Measurements from ENCODE around the gene CD209. TPM values are rescaled to one million over a fixed set of nuclear protein-coding genes. Genes with fewer than 3 reads are reported as not detected.

Gene CD209
- polyA plus RNA-seq, 2 donors: 0.22 to 0.27 TPM

- 79% methylated on average over 11 of the region's 11 CpGs for WGBS, 2 donors
- no peak overlapping the region for H3K4me3 ChIP-seq (ENCODE audit: low read depth in 1 of 2, low read length in 2 of 2)
- H3K27me3 ChIP-seq (ENCODE audit: control insufficient read depth in 1 of 2, insufficient read depth in 2 of 2, low read length in 2 of 2): peaks cover 0 to 2% of the 10 kb centered on the region in 2 donors
- peaks cover 0 to 2% of the 10 kb centered on the region in 2 donors for H3K9me3 ChIP-seq (ENCODE audit: control insufficient read depth in 2 of 2, insufficient read depth in 1 of 2, low read depth in 1 of 2, low read length in 1 of 2)
- H3K36me3 ChIP-seq (ENCODE audit: control insufficient read depth in 2 of 2, insufficient read depth in 2 of 2, low read length in 1 of 2): no peaks in the 10 kb centered on the region
- no peaks in the 10 kb centered on the region for H3K4me1 ChIP-seq (ENCODE audit: control insufficient read depth in 2 of 2, insufficient read depth in 2 of 2, low read length in 1 of 2)
- no peak overlapping the region for H3K27ac ChIP-seq (ENCODE audit: low read depth in 2 of 2, low read length in 1 of 2)
Observed at GRCh38 chr19:7742991-7743390, 4.3 kb downstream of the CD209 start.

- H3K4me1 ChIP-seq (ENCODE audit: control insufficient read depth in 2 of 2, insufficient read depth in 2 of 2, low read length in 1 of 2): no peaks in the 10 kb centered on the region
- no peak overlapping the region for H3K4me3 ChIP-seq (ENCODE audit: low read depth in 1 of 2, low read length in 2 of 2)
- H3K27me3 ChIP-seq (ENCODE audit: control insufficient read depth in 1 of 2, insufficient read depth in 2 of 2, low read length in 2 of 2): peaks cover 0 to 2% of the 10 kb centered on the region in 2 donors
- H3K36me3 ChIP-seq (ENCODE audit: control insufficient read depth in 2 of 2, insufficient read depth in 2 of 2, low read length in 1 of 2): no peaks in the 10 kb centered on the region
- H3K9me3 ChIP-seq (ENCODE audit: control insufficient read depth in 2 of 2, insufficient read depth in 1 of 2, low read depth in 1 of 2, low read length in 1 of 2): peaks cover 0 to 2% of the 10 kb centered on the region in 2 donors
- 75 to 86% methylated on average over 2 of the region's 2 CpGs for WGBS, 2 donors
- H3K27ac ChIP-seq (ENCODE audit: low read depth in 2 of 2, low read length in 1 of 2): no peak overlapping the region
Observed at GRCh38 chr19:7742575-7742974, 4.8 kb downstream of the CD209 start.

GRCh38 chr19:7740682-7741054 is 6.7 kb downstream of the CD209 start:
- H3K36me3 ChIP-seq (ENCODE audit: control insufficient read depth in 2 of 2, insufficient read depth in 2 of 2, low read length in 1 of 2): no peaks in the 10 kb centered on the region
- peaks cover 0 to 2% of the 10 kb centered on the region in 2 donors for H3K9me3 ChIP-seq (ENCODE audit: control insufficient read depth in 2 of 2, insufficient read depth in 1 of 2, low read depth in 1 of 2, low read length in 1 of 2)
- 78 to 80% methylated on average over 6 of the region's 6 CpGs for WGBS, 2 donors
- no peak overlapping the region for H3K4me3 ChIP-seq (ENCODE audit: low read depth in 1 of 2, low read length in 2 of 2)
- no peaks in the 10 kb centered on the region for H3K27me3 ChIP-seq (ENCODE audit: control insufficient read depth in 1 of 2, insufficient read depth in 2 of 2, low read length in 2 of 2)
- no peak overlapping the region for H3K27ac ChIP-seq (ENCODE audit: low read depth in 2 of 2, low read length in 1 of 2)
- no peaks in the 10 kb centered on the region for H3K4me1 ChIP-seq (ENCODE audit: control insufficient read depth in 2 of 2, insufficient read depth in 2 of 2, low read length in 1 of 2)

- no peak overlapping the region for H3K27ac ChIP-seq (ENCODE audit: low read depth in 2 of 2, low read length in 1 of 2)
- H3K36me3 ChIP-seq (ENCODE audit: control insufficient read depth in 2 of 2, insufficient read depth in 2 of 2, low read length in 1 of 2): no peaks in the 10 kb centered on the region
- no peak overlapping the region for H3K4me3 ChIP-seq (ENCODE audit: low read depth in 1 of 2, low read length in 2 of 2)
- no peaks in the 10 kb centered on the region for H3K27me3 ChIP-seq (ENCODE audit: control insufficient read depth in 1 of 2, insufficient read depth in 2 of 2, low read length in 2 of 2)
- WGBS, 2 donors: 76 to 78% methylated on average over 19 of the region's 19 CpGs
- H3K9me3 ChIP-seq (ENCODE audit: control insufficient read depth in 2 of 2, insufficient read depth in 1 of 2, low read depth in 1 of 2, low read length in 1 of 2): peaks cover 0 to 2% of the 10 kb centered on the region in 2 donors
- no peaks in the 10 kb centered on the region for H3K4me1 ChIP-seq (ENCODE audit: control insufficient read depth in 2 of 2, insufficient read depth in 2 of 2, low read length in 1 of 2)
Observed at GRCh38 chr19:7739801-7740681, 7.3 kb downstream of the CD209 start.

- H3K36me3 ChIP-seq (ENCODE audit: control insufficient read depth in 2 of 2, insufficient read depth in 2 of 2, low read length in 1 of 2): no peaks in the 10 kb centered on the region
- no peaks in the 10 kb centered on the region for H3K4me1 ChIP-seq (ENCODE audit: control insufficient read depth in 2 of 2, insufficient read depth in 2 of 2, low read length in 1 of 2)
- H3K27me3 ChIP-seq (ENCODE audit: control insufficient read depth in 1 of 2, insufficient read depth in 2 of 2, low read length in 2 of 2): no peaks in the 10 kb centered on the region
- H3K27ac ChIP-seq (ENCODE audit: low read depth in 2 of 2, low read length in 1 of 2): no peak overlapping the region
- peaks cover 0 to 2% of the 10 kb centered on the region in 2 donors for H3K9me3 ChIP-seq (ENCODE audit: control insufficient read depth in 2 of 2, insufficient read depth in 1 of 2, low read depth in 1 of 2, low read length in 1 of 2)
- WGBS, 2 donors: 37 to 46% methylated on average over 2 of the region's 2 CpGs
- no peak overlapping the region for H3K4me3 ChIP-seq (ENCODE audit: low read depth in 1 of 2, low read length in 2 of 2)
Observed at GRCh38 chr19:7739211-7739755, 8.1 kb downstream of the CD209 start.

- H3K4me3 ChIP-seq (ENCODE audit: low read depth in 1 of 2, low read length in 2 of 2): no peak overlapping the region
- 65 to 71% methylated on average over 7 of the region's 7 CpGs for WGBS, 2 donors
- H3K27ac ChIP-seq (ENCODE audit: low read depth in 2 of 2, low read length in 1 of 2): no peak overlapping the region
- no peaks in the 10 kb centered on the region for H3K36me3 ChIP-seq (ENCODE audit: control insufficient read depth in 2 of 2, insufficient read depth in 2 of 2, low read length in 1 of 2)
- no peaks in the 10 kb centered on the region for H3K4me1 ChIP-seq (ENCODE audit: control insufficient read depth in 2 of 2, insufficient read depth in 2 of 2, low read length in 1 of 2)
- no peaks in the 10 kb centered on the region for H3K27me3 ChIP-seq (ENCODE audit: control insufficient read depth in 1 of 2, insufficient read depth in 2 of 2, low read length in 2 of 2)
- H3K9me3 ChIP-seq (ENCODE audit: control insufficient read depth in 2 of 2, insufficient read depth in 1 of 2, low read depth in 1 of 2, low read length in 1 of 2): no peaks in the 10 kb centered on the region
Observed at GRCh38 chr19:7738023-7738422, 9.3 kb downstream of the CD209 start.

GRCh38 chr19:7737215-7737614 is 10.1 kb downstream of the CD209 start:
- H3K27me3 ChIP-seq (ENCODE audit: control insufficient read depth in 1 of 2, insufficient read depth in 2 of 2, low read length in 2 of 2): no peaks in the 10 kb centered on the region
- H3K4me1 ChIP-seq (ENCODE audit: control insufficient read depth in 2 of 2, insufficient read depth in 2 of 2, low read length in 1 of 2): no peaks in the 10 kb centered on the region
- no peaks in the 10 kb centered on the region for H3K9me3 ChIP-seq (ENCODE audit: control insufficient read depth in 2 of 2, insufficient read depth in 1 of 2, low read depth in 1 of 2, low read length in 1 of 2)
- H3K4me3 ChIP-seq (ENCODE audit: low read depth in 1 of 2, low read length in 2 of 2): no peak overlapping the region
- H3K36me3 ChIP-seq (ENCODE audit: control insufficient read depth in 2 of 2, insufficient read depth in 2 of 2, low read length in 1 of 2): no peaks in the 10 kb centered on the region
- WGBS, 2 donors: 82 to 86% methylated on average over 11 of the region's 11 CpGs
- H3K27ac ChIP-seq (ENCODE audit: low read depth in 2 of 2, low read length in 1 of 2): no peak overlapping the region

- H3K4me1 ChIP-seq (ENCODE audit: control insufficient read depth in 2 of 2, insufficient read depth in 2 of 2, low read length in 1 of 2): no peaks in the 10 kb centered on the region
- WGBS, 2 donors: 56 to 70% methylated on average over 1 of the region's 1 CpG
- no peak overlapping the region for H3K27ac ChIP-seq (ENCODE audit: low read depth in 2 of 2, low read length in 1 of 2)
- H3K9me3 ChIP-seq (ENCODE audit: control insufficient read depth in 2 of 2, insufficient read depth in 1 of 2, low read depth in 1 of 2, low read length in 1 of 2): no peaks in the 10 kb centered on the region
- H3K36me3 ChIP-seq (ENCODE audit: control insufficient read depth in 2 of 2, insufficient read depth in 2 of 2, low read length in 1 of 2): no peaks in the 10 kb centered on the region
- H3K4me3 ChIP-seq (ENCODE audit: low read depth in 1 of 2, low read length in 2 of 2): no peak overlapping the region
- no peaks in the 10 kb centered on the region for H3K27me3 ChIP-seq (ENCODE audit: control insufficient read depth in 1 of 2, insufficient read depth in 2 of 2, low read length in 2 of 2)
Observed at GRCh38 chr19:7736148-7736547, 11.2 kb downstream of the CD209 start.

- Histone ChIP-seq H3K27me3 (ENCODE audit: control insufficient read depth in 1 of 2, insufficient read depth in 2 of 2, low read length in 2 of 2) (peaks cover 0 to 7% of the 10 kb centered on the region in 2 donors), H3K27ac (ENCODE audit: low read depth in 2 of 2, low read length in 1 of 2) (no peak overlapping the region), H3K36me3 (ENCODE audit: control insufficient read depth in 2 of 2, insufficient read depth in 2 of 2, low read length in 1 of 2) (no peaks in the 10 kb centered on the region), H3K4me3 (ENCODE audit: low read depth in 1 of 2, low read length in 2 of 2) (no peak overlapping the region), H3K9me3 (ENCODE audit: control insufficient read depth in 2 of 2, insufficient read depth in 1 of 2, low read depth in 1 of 2, low read length in 1 of 2) (no peaks in the 10 kb centered on the region), H3K4me1 (ENCODE audit: control insufficient read depth in 2 of 2, insufficient read depth in 2 of 2, low read length in 1 of 2) (peaks cover 0 to 5% of the 10 kb centered on the region in 2 donors)
- 51 to 60% methylated on average over 12 of the region's 12 CpGs for WGBS, 2 donors
Observed at GRCh38 chr19:7734220-7735203, 12.8 kb downstream of the CD209 start.
